CD4-positive, alpha-beta T cell treated with Interferon gamma for 1 hour (primary cell): ENCODE measurements around the gene TRPV4.

Experiments used
- DNase-seq: peaks from one replicate; pipeline ENCODE4 v3.0.0-alpha.2; 2020

The TRPV4 gene

GRCh38 chr12:109804820-109805761 lies 28.1 kb downstream of the TRPV4 start:
- peak; percentile 60 for DNase-seq

GRCh38 chr12:109803678-109804077 lies 29.5 kb downstream of the TRPV4 start:
- no peak for DNase-seq

GRCh38 chr12:109802828-109803227 lies 30.4 kb downstream of the TRPV4 start:
- DNase-seq = no peak

GRCh38 chr12:109800536-109800935 lies 32.7 kb downstream of the TRPV4 start:
- DNase-seq = no peak

GRCh38 chr12:109798691-109799090 lies 34.5 kb downstream of the TRPV4 start:
- no peak for DNase-seq

GRCh38 chr12:109797905-109798669 lies 35.1 kb downstream of the TRPV4 start:
- no peak for DNase-seq

- no peak for DNase-seq
Observed at GRCh38 chr12:109796057-109796456, 37.1 kb downstream of the TRPV4 start.

GRCh38 chr12:109795023-109795422 lies 38.2 kb downstream of the TRPV4 start:
- no peak for DNase-seq

GRCh38 chr12:109793826-109794501 lies 39.2 kb downstream of the TRPV4 start:
- DNase-seq = no peak

GRCh38 chr12:109793411-109793810 lies 39.8 kb downstream of the TRPV4 start:
- DNase-seq = no peak

- DNase-seq = no peak
Observed at GRCh38 chr12:109792992-109793391, 40.2 kb downstream of the TRPV4 start.

- no peak for DNase-seq
Observed at GRCh38 chr12:109789526-109790048, 43.6 kb downstream of the TRPV4 start.

GRCh38 chr12:109786799-109787198 lies 46.4 kb downstream of the TRPV4 start:
- DNase-seq = no peak

GRCh38 chr12:109785854-109786253 lies 47.3 kb downstream of the TRPV4 start:
- no peak for DNase-seq

- DNase-seq = no peak
Observed at GRCh38 chr12:109783965-109784244, 49.3 kb downstream of the TRPV4 start.

GRCh38 chr12:109783135-109783964 lies 49.8 kb downstream of the TRPV4 start:
- no peak for DNase-seq

- DNase-seq = no peak
Observed at GRCh38 chr12:109782326-109782703, 50.9 kb downstream of the TRPV4 start.

- DNase-seq = no peak
Observed at GRCh38 chr12:109781668-109782325, 51.4 kb downstream of the TRPV4 start.

- no peak for DNase-seq
Observed at GRCh38 chr12:109779382-109779781, 53.8 kb downstream of the TRPV4 start.

- no peak for DNase-seq
Observed at GRCh38 chr12:109778684-109779083, 54.5 kb downstream of the TRPV4 start.

GRCh38 chr12:109777544-109777943 lies 55.7 kb downstream of the TRPV4 start:
- peak; percentile 30 for DNase-seq

GRCh38 chr12:109776624-109777023 lies 56.6 kb downstream of the TRPV4 start:
- DNase-seq = no peak
